GM12878 (cell line): ENCODE measurements around the gene DPP9. TPM values are rescaled to one million over a fixed set of nuclear protein-coding genes. Genes with fewer than 3 reads are reported as not detected.

Experiments
- BHLHE40 ChIP-seq, 2 experiments: fragments of 450-650 bp in 1 of 2; IDR thresholded peaks; 2 replicates each; pipeline ENCODE4 v1.6.1; 2011 to 2017; ENCODE audit warnings: low read depth in 2 of 2, borderline replicate concordance in 1 of 2, improper control_type of control experiment in 1 of 2, low read length in 1 of 2, mild to moderate bottlenecking in 1 of 2
- CBX3 ChIP-seq: fragments of 200-600 bp; sonication (generic); IDR thresholded peaks from 2 replicates; pipeline ENCODE4 v1.6.1; 2016; ENCODE audit warnings: low read depth, borderline replicate concordance
- CHD2 ChIP-seq: IDR thresholded peaks from 2 replicates; pipeline ENCODE4 v1.6.1; 2011; ENCODE audit warnings: low read depth, low read length, improper control_type of control experiment, borderline replicate concordance
- CUX1 ChIP-seq: IDR thresholded peaks from 2 replicates; pipeline ENCODE4 v1.6.1; 2012; ENCODE audit warnings: improper control_type of control experiment, low read depth, low read length; ENCODE audit not compliant: insufficient replicate concordance
- DPF2 ChIP-seq: fragments of 450-650 bp; IDR thresholded peaks from 2 replicates; pipeline ENCODE4 v1.6.1; 2017; ENCODE audit warnings: mild to moderate bottlenecking
- EZH2 ChIP-seq: IDR thresholded peaks from 2 replicates; pipeline ENCODE4 v1.6.1; 2012; ENCODE audit warnings: low read depth, mild to moderate bottlenecking, control low read depth, inconsistent platforms, low read length, borderline replicate concordance; ENCODE audit not compliant: control insufficient read depth
- IKZF2 ChIP-seq, 2 experiments: fragments of 450-650 bp; IDR thresholded peaks; 2 replicates each; pipeline ENCODE4 v1.6.1; 2017; ENCODE audit warnings: mild to moderate bottlenecking in 2 of 2, moderate library complexity in 2 of 2
- KLF5 ChIP-seq: fragments of 450-650 bp; IDR thresholded peaks from 2 replicates; pipeline ENCODE4 v1.6.1; 2014; ENCODE audit warnings: mild to moderate bottlenecking; ENCODE audit not compliant: partially characterized antibody
- LARP7 ChIP-seq: fragments of 450-650 bp; IDR thresholded peaks from 2 replicates; pipeline ENCODE4 v1.6.1; 2017; ENCODE audit warnings: mild to moderate bottlenecking
- MAX ChIP-seq: IDR thresholded peaks from 2 replicates; pipeline ENCODE4 v1.6.1; 2012; ENCODE audit warnings: low read depth, low read length, improper control_type of control experiment
- MEF2A ChIP-seq: IDR thresholded peaks from 2 replicates; pipeline ENCODE4 v1.6.1; 2011; ENCODE audit warnings: low read depth, mild to moderate bottlenecking, low read length, moderate library complexity; ENCODE audit not compliant: insufficient read depth
- MTA2 ChIP-seq: fragments of 450-650 bp; IDR thresholded peaks from 2 replicates; pipeline ENCODE4 v1.6.1; 2016; ENCODE audit warnings: low read depth, mild to moderate bottlenecking, moderate library complexity
- NR2C2 ChIP-seq: IDR thresholded peaks from 2 replicates; pipeline ENCODE4 v1.6.1; 2011; ENCODE audit warnings: borderline replicate concordance, low read depth; ENCODE audit not compliant: control insufficient read depth, insufficient read length
- PAX5 ChIP-seq: IDR thresholded peaks from 2 replicates; pipeline ENCODE4 v1.6.1; 2011; ENCODE audit warnings: low read depth, low read length, borderline replicate concordance
- RB1 ChIP-seq: fragments of 450-650 bp; formaldehyde crosslinking; IDR thresholded peaks from 2 replicates; pipeline ENCODE4 v1.6.1; 2017; ENCODE audit warnings: mild to moderate bottlenecking, borderline replicate concordance
- SRF ChIP-seq, 2 experiments: IDR thresholded peaks; 2 replicates each; pipeline ENCODE4 v1.6.1; 2011; ENCODE audit warnings: low read depth in 2 of 2, low read length in 2 of 2, mild to moderate bottlenecking in 1 of 2, moderate library complexity in 1 of 2
- YBX1 ChIP-seq: fragments of 450-650 bp; IDR thresholded peaks from 2 replicates; pipeline ENCODE4 v1.6.1; 2016; ENCODE audit warnings: antibody characterized with exemption
- YY1 ChIP-seq: IDR thresholded peaks from 2 replicates; pipeline ENCODE4 v1.6.1; 2011; ENCODE audit warnings: low read depth, mild to moderate bottlenecking, low read length
- ZNF217 ChIP-seq: fragments of 450-650 bp; IDR thresholded peaks from 2 replicates; pipeline ENCODE4 v1.6.1; 2017; ENCODE audit warnings: antibody characterized with exemption, mild to moderate bottlenecking
- polyA plus RNA-seq, 11 experiments: library from polyadenylated mRNA; depleted of rRNA in 4 of 11; unstranded in 6 of 11; stranded (reverse) in 5 of 11; fragments of >200 nt; fragmentation: Nextera tagmentation in 4 of 11; fragmentation: Illumina TruSeq in 1 of 11; extraction: Ambion mirVana in 4 of 11; extraction: Trizol in 1 of 11; gene quantifications; 1 replicate in 1 of 11; 2 replicates in 10 of 11; pipeline versions ENCODE4 v1.2.1 to v1.2.3, GENCODE V29; 2011 to 2016; ENCODE audit warnings: inconsistent platforms in 2 of 11, missing spikeins in 2 of 11, low read depth in 1 of 11
- total RNA-seq, 4 experiments: library from RNA; depleted of rRNA in 3 of 4; stranded (reverse); fragments of >200 nt in 3 of 4; fragmentation: Illumina TruSeq in 1 of 4; extraction: Trizol in 1 of 4; gene quantifications; 2 replicates each; pipeline versions ENCODE4 v1.2.1 to v1.2.3, GENCODE V29; 2013 to 2021
- TF ChIP-seq, protein P1 (sequence below): fragments of 450-650 bp; IDR thresholded peaks from 2 replicates; pipeline ENCODE4 v1.6.1; 2017; ENCODE audit warnings: mild to moderate bottlenecking, low read depth, inconsistent platforms; ENCODE audit not compliant: poor library complexity, severe bottlenecking
- TF ChIP-seq, protein P2 (sequence below): IDR thresholded peaks from 2 replicates; pipeline ENCODE4 v1.6.1; 2011; ENCODE audit warnings: borderline replicate concordance, low read depth, mild to moderate bottlenecking, moderate library complexity, low read length; ENCODE audit not compliant: insufficient read depth, poor library complexity, severe bottlenecking

Gene DPP9
- total and polyA plus RNA-seq, 10 of the 15 experiments (the other 5 are each of a cell fraction or from before 2014, with no cell fraction given): 0.64 to 58.6 (median 27.6) TPM

DNA sequence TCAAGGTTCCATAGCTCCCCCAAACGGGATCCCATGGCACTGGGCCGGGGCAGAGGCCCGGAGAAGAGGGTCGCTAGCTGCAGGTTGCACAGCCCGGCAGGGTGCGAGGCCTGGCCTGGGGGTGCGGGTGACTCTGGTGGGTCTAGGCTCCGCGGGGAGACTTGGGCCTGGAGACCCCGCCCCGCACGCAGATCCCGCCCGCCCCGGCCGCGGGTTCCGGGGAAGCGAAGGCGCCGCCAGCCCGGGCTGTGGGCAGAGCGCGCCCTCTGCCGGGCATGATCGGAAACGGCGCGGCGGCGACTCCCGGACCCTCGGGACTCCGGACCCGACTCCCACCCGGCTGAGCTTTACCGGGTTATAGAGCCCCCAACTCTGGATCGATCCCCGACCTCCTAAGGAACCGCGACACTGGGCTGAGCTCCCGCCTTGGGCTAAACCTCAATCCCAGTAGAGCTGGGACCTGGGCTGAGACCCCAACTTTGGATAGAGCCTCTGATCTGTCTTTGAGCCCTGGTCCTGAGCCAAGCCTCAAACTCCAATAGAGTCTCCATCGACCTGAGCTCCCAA, 87.4 kb downstream of the DPP9 start (continued):
- TF ChIP-seq, protein P1, sequence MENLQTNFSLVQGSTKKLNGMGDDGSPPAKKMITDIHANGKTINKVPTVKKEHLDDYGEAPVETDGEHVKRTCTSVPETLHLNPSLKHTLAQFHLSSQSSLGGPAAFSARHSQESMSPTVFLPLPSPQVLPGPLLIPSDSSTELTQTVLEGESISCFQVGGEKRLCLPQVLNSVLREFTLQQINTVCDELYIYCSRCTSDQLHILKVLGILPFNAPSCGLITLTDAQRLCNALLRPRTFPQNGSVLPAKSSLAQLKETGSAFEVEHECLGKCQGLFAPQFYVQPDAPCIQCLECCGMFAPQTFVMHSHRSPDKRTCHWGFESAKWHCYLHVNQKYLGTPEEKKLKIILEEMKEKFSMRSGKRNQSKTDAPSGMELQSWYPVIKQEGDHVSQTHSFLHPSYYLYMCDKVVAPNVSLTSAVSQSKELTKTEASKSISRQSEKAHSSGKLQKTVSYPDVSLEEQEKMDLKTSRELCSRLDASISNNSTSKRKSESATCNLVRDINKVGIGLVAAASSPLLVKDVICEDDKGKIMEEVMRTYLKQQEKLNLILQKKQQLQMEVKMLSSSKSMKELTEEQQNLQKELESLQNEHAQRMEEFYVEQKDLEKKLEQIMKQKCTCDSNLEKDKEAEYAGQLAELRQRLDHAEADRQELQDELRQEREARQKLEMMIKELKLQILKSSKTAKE: no peak
- TF ChIP-seq CBX3 (no peak), BHLHE40 (IDR thresholded peaks at IDR 0.05; ENCODE audit: borderline replicate concordance in 1 of 2, low read depth in 2 of 2, low read length in 1 of 2) (0 out of 4 replicates have a peak, but pooled peaks have one; percentile 11 to 39), NR2C2 (no peak), CUX1 (no peak), ZNF217 (no peak), MEF2A (no peak), CHD2 (no peak), SRF (IDR thresholded peaks at IDR 0.05; ENCODE audit: low read depth in 2 of 2, low read length in 2 of 2) (no peak), KLF5 (no peak), EZH2 (no peak), MTA2 (no peak), PAX5 (no peak), YY1 (0 out of 2 replicates have a peak, but pooled peaks have one; percentile 18), IKZF2 (IDR thresholded peaks at IDR 0.05) (0 out of 4 replicates have a peak, but pooled peaks of 1 of the 2 experiments have one; percentile 6), DPF2 (0 out of 2 replicates have a peak, but pooled peaks have one; percentile 18), RB1 (peak; percentile 49; the same call in 1 of the 2 replicates), MAX (no peak), YBX1 (no peak), LARP7 (peak; percentile 59; the same call in 1 of the 2 replicates)
- TF ChIP-seq, protein P2, sequence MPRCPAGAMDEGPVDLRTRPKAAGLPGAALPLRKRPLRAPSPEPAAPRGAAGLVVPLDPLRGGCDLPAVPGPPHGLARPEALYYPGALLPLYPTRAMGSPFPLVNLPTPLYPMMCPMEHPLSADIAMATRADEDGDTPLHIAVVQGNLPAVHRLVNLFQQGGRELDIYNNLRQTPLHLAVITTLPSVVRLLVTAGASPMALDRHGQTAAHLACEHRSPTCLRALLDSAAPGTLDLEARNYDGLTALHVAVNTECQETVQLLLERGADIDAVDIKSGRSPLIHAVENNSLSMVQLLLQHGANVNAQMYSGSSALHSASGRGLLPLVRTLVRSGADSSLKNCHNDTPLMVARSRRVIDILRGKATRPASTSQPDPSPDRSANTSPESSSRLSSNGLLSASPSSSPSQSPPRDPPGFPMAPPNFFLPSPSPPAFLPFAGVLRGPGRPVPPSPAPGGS: no peak
